Stimulated activated CD8-positive, alpha-beta memory T cell treated with anti-CD3 and anti-CD28 coated beads, Interleukin-7, amount 100 ng/mL, for 24 hours (primary cell): ENCODE measurements around the gene NEUROD2.

ENCODE experiments used
- DNase-seq: peaks from one replicate; pipeline ENCODE4 v3.0.0-alpha.2; 2020; ENCODE audit warnings: low read depth

NEUROD2 gene

DNA sequence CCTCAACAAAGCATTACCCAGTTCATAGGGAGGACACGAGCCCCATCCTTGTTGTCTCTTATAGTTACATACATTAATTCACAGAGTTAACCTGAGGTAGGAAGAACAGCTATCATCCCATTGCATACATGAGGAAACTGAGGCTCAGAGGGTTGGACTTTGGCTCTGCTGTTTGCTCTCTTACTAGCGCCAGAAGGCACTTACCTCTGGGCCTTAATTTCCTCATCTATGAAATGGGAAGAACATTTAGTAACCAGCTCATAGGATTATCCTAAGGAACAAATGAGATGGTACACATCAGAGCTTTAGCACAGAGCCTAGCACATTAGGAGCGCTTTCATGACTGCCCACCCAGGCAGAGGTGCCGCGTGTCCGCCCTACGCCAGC, 27.6 kb downstream of the NEUROD2 start:
- no peak for DNase-seq

DNA sequence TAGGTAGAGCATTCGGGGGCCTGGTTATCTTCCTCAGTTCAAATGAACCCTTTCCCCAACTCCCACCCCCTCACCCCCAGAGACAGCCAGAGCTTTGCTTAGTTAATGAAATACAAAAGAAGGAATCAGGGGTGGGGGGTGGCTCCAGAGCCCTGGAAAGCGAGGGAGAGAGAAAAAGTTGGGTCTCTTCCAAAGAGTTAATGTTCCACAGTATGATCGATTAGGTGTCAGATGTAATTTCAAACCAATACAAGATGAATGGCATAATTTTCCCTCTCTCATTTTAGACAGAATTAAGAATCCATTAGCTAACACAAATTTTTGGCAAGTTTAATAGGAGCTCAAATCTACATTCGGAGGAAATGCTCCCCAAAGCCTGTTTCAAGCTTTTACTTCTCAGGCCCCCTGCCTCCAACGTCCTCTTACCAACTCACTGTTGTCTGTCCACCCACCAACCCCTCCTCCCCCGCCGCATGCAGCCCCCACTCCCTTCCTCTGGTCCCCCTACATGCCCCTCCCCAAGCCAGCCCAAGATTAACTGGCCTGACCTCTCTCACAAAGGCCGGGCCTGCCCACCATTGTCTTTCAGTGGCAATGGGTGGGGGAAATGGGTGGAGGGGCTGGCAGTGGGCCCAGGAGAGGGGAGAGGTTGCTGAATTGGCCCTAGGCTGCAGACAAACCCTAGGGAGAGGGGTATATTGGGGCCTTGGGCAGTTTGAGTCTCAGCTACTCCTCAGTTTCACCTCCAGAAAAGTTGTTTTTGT, 28.2 kb downstream of the NEUROD2 start:
- no peak for DNase-seq

DNA sequence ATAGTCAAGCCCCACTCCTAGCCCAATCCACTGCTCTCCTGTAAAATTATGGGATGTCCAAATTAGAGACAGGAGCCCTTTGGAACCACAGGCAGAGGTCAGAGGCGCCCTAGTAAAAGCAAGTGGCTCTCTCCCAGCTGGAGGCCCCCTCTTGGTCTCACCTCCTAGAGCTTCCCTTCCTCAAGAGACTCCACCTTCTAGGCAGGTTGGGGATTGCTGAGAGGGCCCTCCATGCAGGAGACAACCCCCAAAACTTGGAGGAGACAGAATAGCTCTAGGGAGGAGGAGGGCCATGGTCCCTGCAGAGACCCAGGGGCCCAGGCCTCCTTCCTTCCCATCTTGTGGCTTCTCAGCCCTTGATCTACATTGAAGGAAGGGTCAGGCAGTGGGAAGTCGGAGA, 29.4 kb downstream of the NEUROD2 start:
- DNase-seq, result no peak

GRCh38 chr17:39576187-39576586, 31.5 kb downstream of the NEUROD2 start:
- no peak for DNase-seq

- DNase-seq, result no peak
Measured at GRCh38 chr17:39573447-39574298, 34.0 kb downstream of the NEUROD2 start.

DNA sequence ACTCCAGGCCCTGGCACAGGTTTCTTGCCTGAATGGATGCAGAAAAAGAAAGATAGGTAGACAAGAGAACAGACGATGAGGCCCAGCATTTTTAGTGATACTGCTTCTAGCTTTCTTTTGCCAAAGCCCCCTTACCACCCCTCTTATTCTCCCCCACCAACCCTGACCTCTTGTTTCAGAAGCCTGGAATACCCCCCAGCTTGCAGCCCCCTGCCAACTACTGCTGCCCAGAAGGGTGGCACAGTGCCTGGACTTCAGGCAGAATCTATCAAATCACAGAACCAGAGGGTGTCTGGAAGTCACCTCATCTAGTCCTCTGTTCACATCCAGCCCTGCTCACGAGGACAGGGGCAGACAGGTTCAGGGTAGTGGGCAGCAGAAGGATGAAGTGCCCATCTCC, 35.6 kb downstream of the NEUROD2 start:
- DNase-seq, result no peak

- DNase-seq, result no peak
Measured at GRCh38 chr17:39569126-39569525, 38.6 kb downstream of the NEUROD2 start.

DNA sequence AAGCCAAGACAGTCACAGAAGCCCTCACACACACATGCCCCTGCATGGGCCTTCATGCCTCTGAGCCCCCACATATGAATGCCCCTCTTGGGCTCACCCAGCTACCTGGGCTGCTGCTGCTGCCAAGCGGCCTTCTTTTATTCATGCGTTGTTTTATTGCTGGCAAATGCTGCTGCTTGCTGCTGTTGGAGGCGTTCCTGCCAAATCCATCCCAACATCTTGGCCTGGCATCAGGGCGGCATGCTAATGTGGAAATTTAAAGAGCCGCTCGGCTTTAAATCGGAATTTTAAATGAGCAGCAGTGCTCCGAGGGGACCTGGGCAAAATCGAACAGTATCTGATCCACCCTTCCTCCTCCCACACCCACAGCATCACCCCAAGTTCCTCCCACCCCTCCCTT, 39.0 kb downstream of the NEUROD2 start:
- no peak for DNase-seq

GRCh38 chr17:39566094-39566850, 41.4 kb downstream of the NEUROD2 start:
- no peak for DNase-seq

GRCh38 chr17:39564211-39564848, 43.4 kb downstream of the NEUROD2 start:
- no peak for DNase-seq

- DNase-seq, result no peak
Measured at GRCh38 chr17:39563476-39563875, 44.2 kb downstream of the NEUROD2 start.

DNA sequence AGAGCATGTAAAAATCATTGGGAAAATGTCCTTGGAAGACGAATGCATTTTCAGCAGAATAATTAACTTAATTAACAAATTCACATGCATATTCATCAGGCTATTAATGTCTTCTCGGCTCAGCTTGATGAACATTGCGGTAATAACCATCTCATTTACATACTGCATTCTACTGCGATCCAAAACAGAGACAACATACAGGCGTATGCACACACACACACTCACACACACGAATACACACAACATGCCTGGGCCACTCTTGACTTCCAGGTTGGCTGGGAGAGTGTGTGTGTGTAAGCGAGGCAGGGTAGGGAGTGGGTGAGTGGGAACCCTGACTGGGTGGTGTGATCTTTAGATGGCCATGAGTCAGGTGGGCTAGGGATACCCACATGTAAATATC, 44.7 kb downstream of the NEUROD2 start:
- no peak for DNase-seq

GRCh38 chr17:39562395-39562794, 45.3 kb downstream of the NEUROD2 start:
- DNase-seq, result no peak

DNA sequence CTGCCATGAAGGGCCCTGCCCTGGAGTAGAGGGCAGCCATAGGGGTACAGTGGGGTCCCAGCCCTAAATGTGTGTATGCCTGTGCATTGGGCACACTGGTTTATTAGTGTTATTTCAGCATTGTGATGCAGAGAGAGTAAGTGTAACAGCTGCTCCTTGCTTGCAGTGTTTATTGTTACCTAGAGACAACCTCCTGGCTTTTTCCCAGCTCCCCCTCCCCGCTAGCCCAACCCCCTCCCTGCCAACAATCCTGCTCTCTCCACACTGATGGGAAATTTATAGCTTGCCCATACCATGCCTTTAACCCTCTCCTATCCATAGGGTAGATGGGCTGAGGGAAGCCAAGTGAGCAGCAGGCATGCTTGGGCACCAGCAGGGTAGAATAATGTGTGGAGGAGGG, 51.3 kb downstream of the NEUROD2 start:
- no peak for DNase-seq

DNA sequence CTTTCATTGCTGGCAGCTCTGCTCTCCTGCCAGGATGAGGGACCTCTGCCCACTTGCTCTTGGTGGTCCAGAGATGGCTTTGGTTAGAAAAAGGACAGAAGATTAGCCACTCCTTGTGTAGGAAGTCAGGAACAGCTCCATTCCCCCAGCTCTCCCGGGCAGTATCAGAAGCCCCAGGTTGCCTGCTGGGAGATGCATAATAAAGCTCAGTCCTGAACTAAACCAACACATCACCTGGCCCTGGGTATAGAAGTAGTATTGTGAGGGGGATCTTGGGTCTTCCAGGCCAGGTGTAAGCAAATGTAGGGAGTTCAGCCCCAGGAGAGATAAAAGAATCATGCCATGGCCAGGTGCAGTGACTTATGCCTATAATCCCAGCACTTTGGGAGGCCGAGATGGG, 52.4 kb downstream of the NEUROD2 start:
- DNase-seq, result no peak
